ENCODE data around the gene NAGPA. TPM values are rescaled to one million over a fixed set of nuclear protein-coding genes. Genes with fewer than 3 reads are reported as not detected.
A peak's percentile ranks its signal among the peaks of the same experiment; 100 is the strongest.

NAGPA gene
- total and polyA plus RNA-seq, 2 of the 13 experiments (the other 11 are each of a cell fraction or from before 2014, with no cell fraction given) = 27.1 to 60.3 TPM

DNA sequence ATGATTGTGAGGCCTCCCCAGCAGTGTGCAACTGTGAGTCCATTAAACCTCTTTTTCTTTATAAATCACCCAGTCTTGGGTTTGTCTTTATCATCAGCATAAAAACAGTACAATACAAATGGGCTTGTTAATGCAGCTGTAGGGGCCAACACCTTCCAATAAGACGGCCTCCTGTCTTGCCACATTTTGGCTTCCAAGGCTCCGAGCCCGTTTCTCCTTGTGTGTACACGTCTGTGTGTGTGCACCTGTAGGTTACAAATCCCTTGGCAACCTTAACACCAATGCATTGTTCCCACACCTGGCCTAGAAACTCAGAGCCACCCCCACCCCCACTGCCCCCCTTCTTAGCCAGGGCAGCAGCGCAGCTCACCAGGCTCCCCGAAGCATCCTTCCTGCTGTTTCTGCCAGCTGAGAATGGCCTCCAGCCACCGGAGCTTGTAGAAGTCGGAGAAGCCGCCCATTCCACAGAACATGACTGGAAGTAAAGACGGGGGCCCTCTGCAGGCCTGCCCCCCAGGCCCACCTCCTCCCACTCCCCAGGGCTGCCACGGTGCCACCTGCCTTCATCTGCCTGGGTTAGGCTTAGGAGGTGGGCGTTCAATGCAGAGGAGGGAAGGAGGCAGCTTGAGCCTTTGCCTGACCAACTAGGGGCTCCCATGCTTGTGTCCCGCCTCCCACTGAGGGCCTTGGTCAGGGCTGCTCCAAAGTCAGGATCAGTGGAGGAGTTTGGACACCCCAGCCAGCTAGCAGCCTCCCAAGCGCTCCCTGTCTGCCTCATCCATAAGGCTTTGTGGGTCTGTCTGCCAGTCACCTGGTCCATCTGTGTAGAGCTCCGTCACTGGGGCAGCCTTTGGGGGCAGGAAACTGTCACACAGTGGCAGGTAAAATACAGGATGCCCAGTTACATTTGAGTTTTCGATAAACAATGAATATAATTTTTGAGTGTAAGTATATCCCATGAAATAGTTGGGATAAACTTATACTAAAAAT is 21.4 kb upstream of the NAGPA start:
- DNase-seq (ENCODE audit: low spot score) (no peak), FAIRE-seq (no peak), ATAC-seq (no peak)
- ChIA-PET CTCF (ENCODE audit: low intra/inter-chr PET ratio, low total read pairs) (interaction anchor here (1.9 kb wide), 1 partner anchor 30 kb away, joined by 5 read pairs; no protein-coding TSS in a partner anchor), POLR2A (no interaction called here)
- no peak overlapping the region for H3K27ac ChIP-seq (ENCODE audit: extremely low read length, insufficient read depth, low read length)
- WGBS (ENCODE audit: low lambda C conversion rate) = 59% methylated on average over 15 of the region's 16 CpGs
- H3K9me3 ChIP-seq (ENCODE audit: low read length) = no peaks in the 10 kb centered on the region
- H2AFZ ChIP-seq (ENCODE audit: low read length) = no peak overlapping the region
- no peak overlapping the region for H3K9ac ChIP-seq (ENCODE audit: insufficient read depth, low read depth, low read length)
- no peaks in the 10 kb centered on the region for H3K79me2 ChIP-seq (ENCODE audit: insufficient read depth, low read length)
- intact Hi-C loops (cut with micrococcal nuclease; ENCODE audit: unreplicated experiment) (no loop called here), in situ Hi-C loops (cut with HindIII; ENCODE audit: extremely low pct_ligation_motif_present, low pct_unique_long_range_greater_than_20kb) (no loop called here)
- peaks cover 0 to 2% of the 10 kb centered on the region in 2 experiments; a peak in 1 of 5 replicates for H3K27me3 ChIP-seq (ENCODE audit: control insufficient read depth in 1 of 2, insufficient read depth in 2 of 2, low read length in 2 of 2)
- H4K20me1 ChIP-seq (ENCODE audit: insufficient read depth, low read length) = no peaks in the 10 kb centered on the region
- no peak overlapping the region for H3K4me2 ChIP-seq (ENCODE audit: low read depth, low read length)
- H3K4me1 ChIP-seq (ENCODE audit: insufficient read depth, low read length) = 0 out of 2 replicates have a peak, but pooled peaks cover 5% of the 10 kb centered on the region
- no peaks in the 10 kb centered on the region for H3K36me3 ChIP-seq (replicated peaks in 1 of 2; ENCODE audit: control insufficient read depth in 1 of 2, insufficient read depth in 2 of 2, low read length in 2 of 2)
- H3K4me3 ChIP-seq (replicated peaks in 1 of 3; ENCODE audit: insufficient read depth in 1 of 3, low read depth in 2 of 3, low read length in 3 of 3) = no peak overlapping the region
- no TSS peak for BruUV-seq (replicated peaks)
- no peak for TF ChIP-seq XBP1 (CRISPR knock-in tag; IDR thresholded peaks at IDR 0.05)
- no peak for TF ChIP-seq ZBTB43 (CRISPR knock-in tag; conservative IDR thresholded peaks at IDR 0.05)
- TF ChIP-seq ZNF850 (CRISPR knock-in tag; conservative IDR thresholded peaks at IDR 0.05) = no peak

DNA sequence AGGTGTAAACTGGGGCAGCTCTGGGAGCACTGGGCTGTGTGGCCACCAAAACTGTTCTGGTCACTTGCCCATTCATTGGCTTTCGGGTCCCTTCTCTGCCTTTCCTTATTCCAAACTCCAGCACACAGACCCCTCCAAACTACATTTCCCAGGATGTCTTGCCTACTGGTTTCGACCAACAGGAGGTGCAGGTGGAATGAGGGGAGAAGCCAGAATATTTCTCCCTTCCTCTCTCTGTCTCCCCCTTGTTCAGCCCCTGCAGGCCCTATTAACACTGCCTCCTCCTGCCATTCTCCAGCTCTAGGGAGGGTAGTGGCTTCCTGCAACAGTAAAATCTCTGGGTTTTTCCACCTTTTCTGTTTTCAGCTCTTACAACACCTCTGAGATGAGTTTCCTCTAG is 13.2 kb upstream of the NAGPA start:
- no TSS peak for BruUV-seq (replicated peaks)
- Histone ChIP-seq H3K9ac (ENCODE audit: insufficient read depth, low read depth, low read length) (no peak overlapping the region), H3K4me3 (replicated peaks in 1 of 3; ENCODE audit: insufficient read depth in 1 of 3, low read depth in 2 of 3, low read length in 3 of 3) (no peak overlapping the region), H3K4me2 (ENCODE audit: low read depth, low read length) (no peak overlapping the region), H3K36me3 (replicated peaks in 1 of 2; ENCODE audit: control insufficient read depth in 1 of 2, insufficient read depth in 2 of 2, low read length in 2 of 2) (no peaks in the 10 kb centered on the region), H3K27ac (ENCODE audit: extremely low read length, insufficient read depth, low read length) (no peak overlapping the region), H3K27me3 (ENCODE audit: control insufficient read depth in 1 of 2, insufficient read depth in 2 of 2, low read length in 2 of 2) (peaks cover 0 to 5% of the 10 kb centered on the region in 2 experiments; a peak in 1 of 5 replicates), H3K79me2 (ENCODE audit: insufficient read depth, low read length) (no peaks in the 10 kb centered on the region), H4K20me1 (ENCODE audit: insufficient read depth, low read length) (no peaks in the 10 kb centered on the region), H3K9me3 (ENCODE audit: low read length) (no peaks in the 10 kb centered on the region), H2AFZ (ENCODE audit: low read length) (no peak overlapping the region), H3K4me1 (ENCODE audit: insufficient read depth, low read length) (peaks cover 34% of the 10 kb centered on the region)
- intact Hi-C loops (cut with micrococcal nuclease; ENCODE audit: unreplicated experiment) = no loop called here
- ChIA-PET POLR2A (interaction anchor here (1.6 kb wide), 1 partner anchor 13 kb away, joined by 4 read pairs; the partner anchor contains the start of gene NAGPA), CTCF (ENCODE audit: low intra/inter-chr PET ratio, low total read pairs) (interaction anchor here (0.6 kb wide), 1 partner anchor 65 kb away, joined by 3 read pairs; no protein-coding TSS in a partner anchor)
- no peak for FAIRE-seq
- in situ Hi-C loops (cut with HindIII; ENCODE audit: extremely low pct_ligation_motif_present, low pct_unique_long_range_greater_than_20kb) = no loop called here
- WGBS (ENCODE audit: low lambda C conversion rate) = 17% methylated on average over 2 of the region's 2 CpGs
- peak; percentile 62 for TF ChIP-seq ZNF143 (CRISPR knock-in tag; IDR thresholded peaks at IDR 0.05)
- no peak for TF ChIP-seq HNF4G (IDR thresholded peaks at IDR 0.05; ENCODE audit: borderline replicate concordance, low read depth, low read length)
- TF ChIP-seq HNF4G (CRISPR knock-in tag; IDR thresholded peaks at IDR 0.05; ENCODE audit: borderline replicate concordance, low read depth) = no peak
- peak; percentile 81; the same call in 1 of the 2 replicates for TF ChIP-seq PRDM10 (CRISPR knock-in tag; IDR thresholded peaks at IDR 0.05; ENCODE audit: low read depth)
- TF ChIP-seq THAP11 (CRISPR knock-in tag; IDR thresholded peaks at IDR 0.05) = peak; percentile 67; the same call in 1 of the 2 replicates
- TF ChIP-seq, protein P1, sequence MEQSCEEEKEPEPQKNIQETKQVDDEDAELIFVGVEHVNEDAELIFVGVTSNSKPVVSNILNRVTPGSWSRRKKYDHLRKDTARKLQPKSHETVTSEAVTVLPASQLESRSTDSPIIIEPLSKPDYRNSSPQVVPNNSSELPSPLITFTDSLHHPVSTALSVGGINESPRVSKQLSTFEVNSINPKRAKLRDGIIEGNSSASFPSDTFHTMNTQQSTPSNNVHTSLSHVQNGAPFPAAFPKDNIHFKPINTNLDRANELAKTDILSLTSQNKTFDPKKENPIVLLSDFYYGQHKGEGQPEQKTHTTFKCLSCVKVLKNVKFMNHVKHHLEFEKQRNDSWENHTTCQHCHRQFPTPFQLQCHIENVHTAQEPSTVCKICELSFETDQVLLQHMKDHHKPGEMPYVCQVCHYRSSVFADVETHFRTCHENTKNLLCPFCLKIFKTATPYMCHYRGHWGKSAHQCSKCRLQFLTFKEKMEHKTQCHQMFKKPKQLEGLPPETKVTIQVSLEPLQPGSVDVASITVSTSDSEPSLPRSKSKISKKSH (CRISPR knock-in tag; IDR thresholded peaks at IDR 0.05; ENCODE audit: borderline replicate concordance) = no peak
- ATAC-seq = no peak
- DNase-seq (ENCODE audit: low spot score) = no peak

Data from HepG2 (cell line).